GM19324 (cell line): ENCODE results near the gene LUZP2.

ENCODE experiments used
- ATAC-seq: cut with Tn5 transposase; IDR thresholded peaks from one replicate; pipeline ENCODE4 v1.9.1; 2021; ENCODE audit warnings: mild to moderate bottlenecking, moderate library complexity; ENCODE audit not compliant: unreplicated experiment, low FRiP score

The LUZP2 gene

GRCh38 chr11:24496736-24497725 lies at the start of gene LUZP2:
TSS of gene LUZP2 (plus strand) at chr11:24497053.
- ATAC-seq: no peak

DNA sequence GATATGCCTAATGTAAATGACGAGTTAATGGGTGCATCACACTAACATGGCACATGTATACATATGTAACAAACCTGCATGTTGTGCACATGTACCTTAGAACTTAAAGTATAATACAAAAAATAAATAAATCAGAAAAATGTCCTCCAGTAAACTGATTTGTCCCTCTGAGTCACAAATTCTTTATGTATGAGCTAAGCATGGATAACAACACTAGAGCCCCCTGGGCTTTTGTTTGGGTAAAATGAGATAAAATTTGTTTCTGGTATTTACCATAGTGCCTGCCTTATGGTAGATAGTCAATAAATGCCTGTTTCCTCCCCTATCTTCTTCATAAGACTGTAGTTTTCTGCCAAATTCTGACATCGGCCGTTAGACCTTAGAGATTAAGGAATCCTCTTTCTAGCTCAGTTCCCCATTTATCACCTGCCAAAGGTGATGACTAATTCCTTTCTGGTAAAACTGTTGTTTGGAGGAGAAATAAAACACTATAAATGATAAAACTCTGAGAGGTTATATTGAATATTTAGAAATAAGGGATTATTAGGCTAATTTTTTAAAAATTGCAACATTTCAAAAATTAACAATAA lies 43.6 kb upstream of the LUZP2 start:
- no peak for ATAC-seq

DNA sequence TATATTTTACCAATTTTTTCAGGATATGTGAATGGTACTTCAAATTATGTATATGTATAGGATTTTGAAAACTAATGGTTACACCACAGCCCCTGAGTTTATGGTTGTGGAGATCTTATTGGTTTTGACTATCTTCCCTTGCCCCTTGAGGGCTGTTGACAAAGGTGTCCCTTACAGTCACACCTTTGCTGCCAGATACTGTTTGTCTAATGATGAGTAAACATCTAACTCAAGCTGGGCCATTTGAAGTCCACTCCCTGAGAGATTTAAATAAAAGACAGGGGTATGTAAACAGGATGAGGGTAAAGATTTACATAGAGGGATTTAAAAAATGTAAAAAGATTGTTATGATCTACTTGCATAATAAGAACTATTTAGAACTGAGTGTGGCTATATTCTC lies 38.9 kb upstream of the LUZP2 start:
- ATAC-seq: no peak

GRCh38 chr11:24470431-24470830 lies 26.4 kb upstream of the LUZP2 start:
- no peak for ATAC-seq

GRCh38 chr11:24471084-24471483 lies 25.8 kb upstream of the LUZP2 start:
- no peak for ATAC-seq

- no peak for ATAC-seq
Observed at GRCh38 chr11:24478718-24479117, 18.1 kb upstream of the LUZP2 start.

- ATAC-seq: no peak
Observed at GRCh38 chr11:24489477-24489876, 7.4 kb upstream of the LUZP2 start.

GRCh38 chr11:24496386-24496735 lies 492 bp upstream of the LUZP2 start:
- no peak for ATAC-seq

- ATAC-seq: no peak
Observed at GRCh38 chr11:24497831-24498230, 978 bp downstream of the LUZP2 start.

DNA sequence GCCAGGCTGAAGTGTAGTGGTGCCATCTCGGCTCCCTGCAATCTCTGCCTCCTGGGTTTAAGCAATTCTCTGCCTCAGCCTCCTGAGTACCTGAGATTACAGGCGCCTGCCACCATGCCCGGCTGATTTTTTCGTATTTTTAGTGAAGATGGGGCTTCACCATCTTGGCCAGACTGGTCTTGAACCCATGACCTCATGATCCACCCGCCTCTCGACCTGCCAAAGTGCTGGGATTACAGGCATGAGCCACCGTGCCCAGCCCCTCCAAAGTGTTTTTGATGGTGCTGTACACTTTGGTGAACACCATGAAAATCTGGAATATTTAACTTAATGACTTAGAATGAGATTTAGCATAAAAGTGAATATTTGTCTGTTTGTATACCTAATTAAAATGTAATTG lies 5.6 kb downstream of the LUZP2 start:
- no peak for ATAC-seq

- no peak for ATAC-seq
Observed at GRCh38 chr11:24509114-24509513, 12.3 kb downstream of the LUZP2 start.

DNA sequence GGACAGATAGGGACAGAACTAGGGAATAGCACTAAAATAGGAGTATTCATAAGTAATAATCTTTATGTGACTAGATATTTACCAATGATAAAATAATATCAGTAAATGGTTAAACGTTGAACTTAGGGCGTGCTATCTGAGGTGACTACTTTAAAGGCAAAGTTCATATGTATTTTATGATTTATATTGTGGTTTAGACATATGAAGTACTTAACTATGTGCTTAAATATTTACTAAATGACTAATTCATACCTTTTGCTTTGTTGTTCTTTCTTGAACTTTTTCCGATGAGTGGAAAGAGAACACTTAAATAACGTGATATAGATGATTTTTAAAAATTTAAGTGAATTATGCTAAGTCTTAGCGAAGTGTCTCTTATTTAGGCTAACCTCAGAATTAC lies 14.7 kb downstream of the LUZP2 start:
- no peak for ATAC-seq

DNA sequence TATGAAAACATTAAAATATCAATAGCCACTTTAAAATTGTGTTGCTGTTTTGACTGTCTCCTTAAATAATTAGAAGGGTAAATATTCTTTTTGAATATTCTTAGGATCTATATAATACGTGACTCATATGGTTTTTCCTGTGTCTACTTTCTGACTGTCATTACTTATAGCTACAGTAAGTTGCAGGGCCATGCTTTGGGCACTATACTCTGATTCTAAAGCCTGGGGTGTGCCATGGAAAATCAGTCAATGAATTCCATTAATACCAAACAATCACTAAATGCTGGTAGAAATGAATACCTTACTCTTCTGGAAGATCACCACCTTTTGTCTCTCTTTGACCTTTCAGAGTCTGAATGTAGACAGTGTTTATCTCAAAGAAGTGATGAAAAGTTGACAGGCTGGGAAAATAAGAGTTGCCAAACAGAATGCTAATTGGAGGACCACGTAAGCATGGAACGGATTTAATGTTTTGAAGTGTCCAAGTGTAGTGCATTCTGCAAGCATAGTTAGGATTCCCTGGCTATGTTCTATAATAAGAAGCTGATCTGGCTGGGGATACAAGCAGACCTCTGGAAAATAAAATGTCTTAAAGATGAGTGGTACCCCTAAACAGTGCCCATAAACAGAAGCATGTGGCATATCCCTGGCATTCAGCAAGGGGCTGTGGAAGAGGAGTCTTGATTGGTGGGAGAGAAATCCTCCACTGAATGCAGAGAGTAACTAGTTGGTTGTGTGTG lies 16.8 kb downstream of the LUZP2 start:
- ATAC-seq: no peak

- peak; percentile 43 for ATAC-seq
Observed at GRCh38 chr11:24514219-24514594, 17.4 kb downstream of the LUZP2 start.

- no peak for ATAC-seq
Observed at GRCh38 chr11:24515632-24516031, 18.8 kb downstream of the LUZP2 start.

DNA sequence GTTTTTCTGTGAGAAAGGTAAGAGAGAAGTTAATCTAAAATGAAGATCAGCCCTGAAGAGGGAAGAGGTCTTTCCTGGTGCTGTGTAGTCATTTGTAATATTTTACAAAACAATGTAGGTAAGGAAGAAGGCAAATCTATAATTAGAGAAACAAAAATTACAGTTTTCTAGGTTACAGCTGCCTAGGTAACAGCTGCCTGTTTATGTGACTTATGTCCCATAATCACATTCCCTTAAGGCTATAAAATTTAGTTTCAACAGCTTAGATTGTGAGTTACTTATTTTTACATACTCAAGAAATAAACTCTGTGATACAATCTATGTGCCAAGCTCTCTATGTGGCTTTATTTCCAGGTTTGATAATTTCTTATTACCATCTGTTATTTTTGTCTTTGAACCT lies 19.8 kb downstream of the LUZP2 start:
- no peak for ATAC-seq

DNA sequence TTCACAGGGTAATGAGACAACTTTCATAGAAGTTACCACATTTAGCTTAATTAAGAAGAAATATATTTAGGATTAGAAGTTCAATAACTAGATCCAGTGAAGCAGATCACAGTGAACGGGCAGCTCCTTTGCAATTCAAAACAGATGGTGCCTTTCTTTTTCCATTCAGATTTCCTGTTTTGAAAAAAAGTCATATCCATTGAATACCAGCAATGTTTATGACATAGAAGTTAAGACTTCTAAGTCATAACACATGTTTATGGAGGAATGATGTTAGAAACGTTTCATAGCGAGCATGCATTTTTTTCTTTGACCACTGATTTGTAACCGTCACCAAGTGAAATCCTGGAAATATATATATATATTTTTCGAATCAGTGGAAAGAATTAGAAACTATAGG lies 24.7 kb downstream of the LUZP2 start:
- ATAC-seq: no peak

- no peak for ATAC-seq
Observed at GRCh38 chr11:24524156-24524555, 27.3 kb downstream of the LUZP2 start.

DNA sequence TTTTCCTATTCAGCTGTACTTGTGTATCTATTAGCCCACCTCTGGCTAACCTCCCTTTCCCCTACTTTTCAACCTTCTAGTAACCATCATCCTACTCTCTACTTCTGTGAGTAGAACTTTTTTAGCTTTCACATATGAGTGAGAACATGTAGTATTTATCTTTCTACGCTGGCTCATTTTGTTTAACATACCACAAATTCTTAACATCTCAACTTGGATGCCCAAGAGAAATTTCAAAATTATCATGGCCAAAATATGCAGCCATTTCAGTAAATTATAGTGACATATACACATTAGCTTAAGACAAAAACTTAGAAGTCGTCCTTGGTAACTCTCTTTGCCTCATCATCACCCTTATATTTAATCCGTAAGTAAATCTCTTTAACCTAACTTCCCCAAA lies 34.7 kb downstream of the LUZP2 start:
- no peak for ATAC-seq

DNA sequence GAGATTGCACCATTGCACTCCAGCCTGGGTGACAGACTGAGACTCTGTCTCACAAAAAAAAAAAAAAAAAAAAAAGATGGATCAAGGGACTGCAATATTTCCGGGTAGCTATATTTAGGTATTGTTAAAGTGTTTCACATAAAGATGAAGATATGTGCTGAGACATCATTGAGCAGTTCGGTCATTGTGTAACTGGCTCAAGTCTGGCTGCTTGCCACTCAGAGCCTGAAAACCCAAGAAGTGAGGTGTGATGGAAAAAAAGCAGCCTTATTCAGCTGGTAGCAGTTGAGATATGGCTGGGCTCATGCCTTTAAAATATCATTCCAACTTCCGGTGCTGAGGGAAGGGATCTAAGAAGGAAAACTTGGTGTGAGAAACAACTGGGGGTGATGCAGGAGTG lies 46.9 kb downstream of the LUZP2 start:
- no peak for ATAC-seq

GRCh38 chr11:24556693-24557092 lies 59.8 kb downstream of the LUZP2 start:
- ATAC-seq: no peak
